NB4 (cell line): ENCODE data around the gene LMOD1.

Experiments used
- CTCF ChIP-seq: IDR thresholded peaks from one replicate; pipeline ENCODE4 v1.5.1; 2012; ENCODE audit warnings: low read depth, low read length
- MAX ChIP-seq: IDR thresholded peaks from 2 replicates; pipeline ENCODE4 v1.6.1; 2011; ENCODE audit warnings: low read depth, low read length
- MYC ChIP-seq: IDR thresholded peaks from 2 replicates; pipeline ENCODE4 v1.6.1; 2011; ENCODE audit warnings: low read depth, low read length
- POLR2A ChIP-seq: IDR thresholded peaks from 2 replicates; pipeline ENCODE4 v1.6.1; 2011; ENCODE audit warnings: mild to moderate bottlenecking; ENCODE audit not compliant: insufficient read length; ENCODE audit errors: extremely low read depth

GRCh38 chr1:201851949-201852348 lies 94.4 kb downstream of the LMOD1 start:
- TF ChIP-seq CTCF (no peak), MYC (no peak), POLR2A (no peak), MAX (no peak)
